CD4-positive, CD25-positive, alpha-beta regulatory T cell (primary cell): ENCODE results near the gene XAB2. TPM values are rescaled to one million over a fixed set of nuclear protein-coding genes. Genes with fewer than 3 reads are reported as not detected.
"Not testable (repeated sequence)": the region's sequence is repeated elsewhere in the genome, so short reads cannot be mapped to it uniquely, and the experiment has no call there.

Experiments
- ATAC-seq, 2 donors: fragments of 150-1000 bp; cut with Tn5 transposase; one replicate each; pipeline ENCODE4 v1.10.0; 2021; ENCODE audit warnings: low read depth in 2 of 2, moderate number of reproducible peaks in 2 of 2, moderate library complexity in 1 of 2
- DNase-seq, 3 donors: peaks; one replicate each; pipeline versions ENCODE4 v3.0.0 to v3.0.0-alpha.2; 2012 to 2022; ENCODE audit warnings: mixed read lengths in 1 of 3
- H3K27ac ChIP-seq: one replicate; pipeline ENCODE4 v1.7.0; 2013; ENCODE audit warnings: mild to moderate bottlenecking, low read length; ENCODE audit not compliant: insufficient read depth, poor library complexity, severe bottlenecking
- H3K27me3 ChIP-seq: one replicate; pipeline ENCODE4 v1.7.0; 2013; ENCODE audit warnings: low read length; ENCODE audit not compliant: control insufficient read depth, insufficient read depth
- H3K36me3 ChIP-seq: one replicate; pipeline ENCODE4 v1.7.0; 2013; ENCODE audit warnings: mild to moderate bottlenecking, low read length, moderate library complexity; ENCODE audit not compliant: control insufficient read depth, insufficient read depth
- H3K4me1 ChIP-seq: 2 replicates; pipeline ENCODE4 v1.7.0; 2013; ENCODE audit warnings: mild to moderate bottlenecking, low read length; ENCODE audit not compliant: insufficient read depth, control insufficient read depth, poor library complexity, severe bottlenecking
- H3K4me3 ChIP-seq: one replicate; pipeline ENCODE4 v1.7.0; 2013; ENCODE audit warnings: low read depth, mild to moderate bottlenecking, low read length, moderate library complexity
- H3K9me3 ChIP-seq, 2 experiments: 1 replicate in 1 of 2; 2 replicates in 1 of 2; pipeline ENCODE4 v1.7.0; 2013; ENCODE audit warnings: low read length in 2 of 2, mild to moderate bottlenecking in 1 of 2, moderate library complexity in 1 of 2; ENCODE audit not compliant: control insufficient read depth in 2 of 2
- H3K27ac Mint-ChIP-seq, 3 donors: one replicate each; pipeline ENCODE4 v1.8.0; 2020 to 2022; ENCODE audit warnings: mild to moderate bottlenecking in 3 of 3, mixed read lengths in 3 of 3, moderate library complexity in 2 of 3
- H3K27me3 Mint-ChIP-seq: one replicate; pipeline ENCODE4 v1.8.0; 2022; ENCODE audit warnings: mild to moderate bottlenecking, mixed read lengths
- H3K36me3 Mint-ChIP-seq: one replicate; pipeline ENCODE4 v1.8.0; 2020; ENCODE audit warnings: mixed read lengths
- H3K4me1 Mint-ChIP-seq, 4 donors: one replicate each; pipeline ENCODE4 v1.8.0; 2020 to 2022; ENCODE audit warnings: mixed read lengths in 4 of 4, mild to moderate bottlenecking in 1 of 4
- H3K4me3 Mint-ChIP-seq, 4 donors: one replicate each; pipeline ENCODE4 v1.8.0; 2020 to 2022; ENCODE audit warnings: mild to moderate bottlenecking in 4 of 4, mixed read lengths in 4 of 4, moderate library complexity in 3 of 4
- H3K9me3 Mint-ChIP-seq, 7 donors: one replicate each; pipeline ENCODE4 v1.8.0; 2020 to 2022; ENCODE audit warnings: mixed read lengths in 7 of 7, mild to moderate bottlenecking in 3 of 7, moderate library complexity in 2 of 7
- polyA plus RNA-seq, 4 donors: library from polyadenylated mRNA; unstranded; fragments of 300-500 nt; fragmentation: Illumina TruSeq; gene quantifications; one replicate each; pipeline ENCODE4 v1.2.3, GENCODE V29; 2021
- total RNA-seq: library from RNA; stranded (reverse); gene quantifications from one replicate; pipeline ENCODE4 v1.2.3, GENCODE V29; 2022

The XAB2 gene
- total and polyA plus RNA-seq, 5 donors from 2014 or later, result 7.7 to 62.5 (median 10.2) TPM

GRCh38 chr19:7647156-7647555 lies 17.8 kb upstream of the XAB2 start:
- Histone ChIP-seq H3K4me1 (peaks cover 4% of the 10 kb centered on the region), H3K27me3 (no peaks in the 10 kb centered on the region), H3K36me3 (peaks cover 6% of the 10 kb centered on the region), H3K27ac (no peak overlapping the region), H3K4me3 (no peak overlapping the region), H3K9me3 (no peaks in the 10 kb centered on the region)
- no peak overlapping the region for H3K27ac Mint-ChIP-seq
- ATAC-seq (no peak), DNase-seq (no peak)
- H3K4me1 Mint-ChIP-seq, result peaks cover 4 to 5% (median 5%) of the 10 kb centered on the region in 4 donors
- H3K4me3 Mint-ChIP-seq, result no peak overlapping the region
- H3K27me3 Mint-ChIP-seq, result peaks cover 5% of the 10 kb centered on the region
- peaks cover 8% of the 10 kb centered on the region for H3K36me3 Mint-ChIP-seq
- H3K9me3 Mint-ChIP-seq, result no peaks in the 10 kb centered on the region

- H3K36me3 ChIP-seq, result peaks cover 6% of the 10 kb centered on the region
- ATAC-seq (no peak), DNase-seq (no peak)
- no peaks in the 10 kb centered on the region for H3K4me1 ChIP-seq
- Mint-ChIP-seq H3K9me3 (no peaks in the 10 kb centered on the region), H3K27me3 (no peaks in the 10 kb centered on the region), H3K4me1 (peaks cover 0 to 4% (median 1%) of the 10 kb centered on the region in 4 donors), H3K27ac (no peak overlapping the region), H3K36me3 (peaks cover 8% of the 10 kb centered on the region), H3K4me3 (no peak overlapping the region)
- H3K27ac ChIP-seq, result no peak overlapping the region
- no peak overlapping the region for H3K4me3 ChIP-seq
- H3K9me3 ChIP-seq, result no peaks in the 10 kb centered on the region
- no peaks in the 10 kb centered on the region for H3K27me3 ChIP-seq
Observed at GRCh38 chr19:7646426-7646700, 17.0 kb upstream of the XAB2 start.

GRCh38 chr19:7645656-7646425 lies 16.5 kb upstream of the XAB2 start:
- Mint-ChIP-seq H3K4me3 (no peak overlapping the region), H3K4me1 (peaks cover 0 to 4% (median 1%) of the 10 kb centered on the region in 4 donors), H3K27ac (no peak overlapping the region), H3K27me3 (no peaks in the 10 kb centered on the region), H3K36me3 (peaks cover 8% of the 10 kb centered on the region), H3K9me3 (no peaks in the 10 kb centered on the region)
- H3K27ac ChIP-seq, result no peak overlapping the region
- DNase-seq (no peak), ATAC-seq (no peak)
- no peaks in the 10 kb centered on the region for H3K4me1 ChIP-seq
- H3K4me3 ChIP-seq, result no peak overlapping the region
- H3K27me3 ChIP-seq, result no peaks in the 10 kb centered on the region
- no peaks in the 10 kb centered on the region for H3K9me3 ChIP-seq
- H3K36me3 ChIP-seq, result peaks cover 6% of the 10 kb centered on the region

- Histone ChIP-seq H3K9me3 (no peaks in the 10 kb centered on the region), H3K4me3 (no peak overlapping the region), H3K27ac (no peak overlapping the region), H3K27me3 (no peaks in the 10 kb centered on the region), H3K36me3 (peaks cover 6% of the 10 kb centered on the region), H3K4me1 (no peaks in the 10 kb centered on the region)
- Mint-ChIP-seq H3K4me1 (peaks cover 0 to 7% (median 1%) of the 10 kb centered on the region in 4 donors), H3K27me3 (no peaks in the 10 kb centered on the region), H3K36me3 (peaks cover 12% of the 10 kb centered on the region), H3K9me3 (no peaks in the 10 kb centered on the region), H3K4me3 (no peak overlapping the region), H3K27ac (no peak overlapping the region)
- DNase-seq, result no peak
- no peak for ATAC-seq
Observed at GRCh38 chr19:7645163-7645562, 15.8 kb upstream of the XAB2 start.

- no peak overlapping the region for H3K4me3 Mint-ChIP-seq
- H3K4me1 ChIP-seq, result no peaks in the 10 kb centered on the region
- peaks cover 18% of the 10 kb centered on the region for H3K36me3 Mint-ChIP-seq
- peaks cover 0 to 13% (median 4%) of the 10 kb centered on the region in 4 donors for H3K4me1 Mint-ChIP-seq
- ATAC-seq, result no peak
- no peaks in the 10 kb centered on the region for H3K27me3 ChIP-seq
- H3K9me3 Mint-ChIP-seq, result no peaks in the 10 kb centered on the region
- H3K4me3 ChIP-seq, result no peak overlapping the region
- no peak for DNase-seq
- H3K27me3 Mint-ChIP-seq, result no peaks in the 10 kb centered on the region
- H3K36me3 ChIP-seq, result peaks cover 12% of the 10 kb centered on the region
- H3K27ac ChIP-seq, result no peak overlapping the region
- H3K9me3 ChIP-seq, result no peaks in the 10 kb centered on the region
- no peak overlapping the region for H3K27ac Mint-ChIP-seq
Observed at GRCh38 chr19:7644550-7644877, 15.2 kb upstream of the XAB2 start.

- not testable (repeated sequence) for H3K27me3 Mint-ChIP-seq
- peak in 1 of 3 donors; percentile 22 for DNase-seq
Observed at GRCh38 chr19:7643629-7644549, 14.5 kb upstream of the XAB2 start.

GRCh38 chr19:7643031-7643415 lies 13.7 kb upstream of the XAB2 start:
- Histone ChIP-seq H3K27me3 (no peaks in the 10 kb centered on the region), H3K4me3 (no peak overlapping the region), H3K27ac (no peak overlapping the region), H3K9me3 (no peaks in the 10 kb centered on the region), H3K36me3 (peaks cover 16% of the 10 kb centered on the region), H3K4me1 (peaks cover 12% of the 10 kb centered on the region)
- ATAC-seq (no peak), DNase-seq (no peak)
- peaks cover 19% of the 10 kb centered on the region for H3K36me3 Mint-ChIP-seq
- no peak overlapping the region for H3K4me3 Mint-ChIP-seq
- H3K27me3 Mint-ChIP-seq, result no peaks in the 10 kb centered on the region
- H3K27ac Mint-ChIP-seq, result no peak overlapping the region
- H3K4me1 Mint-ChIP-seq, result peaks cover 0 to 24% (median 11%) of the 10 kb centered on the region in 4 donors
- H3K9me3 Mint-ChIP-seq, result no peaks in the 10 kb centered on the region

More at GRCh38 chr19:7643629-7644549, 14.5 kb upstream of the XAB2 start:
- not testable (repeated sequence) for H3K4me3 Mint-ChIP-seq, H3K27me3 ChIP-seq, H3K27ac ChIP-seq, H3K9me3 ChIP-seq, H3K4me1 ChIP-seq, H3K4me3 ChIP-seq, ATAC-seq, H3K27ac Mint-ChIP-seq, H3K9me3 Mint-ChIP-seq
- H3K36me3 ChIP-seq, result peaks cover 16% of the 10 kb centered on the region
- Mint-ChIP-seq H3K4me1 (peaks cover 0 to 17% (median 9%) of the 10 kb centered on the region in 4 donors), H3K36me3 (peaks cover 19% of the 10 kb centered on the region)
